OCI-LY7 (cell line): ENCODE measurements around the gene UPF3A. TPM values are rescaled to one million over a fixed set of nuclear protein-coding genes. Genes with fewer than 3 reads are reported as not detected.

ENCODE experiments used
- BruUV-seq: library from RNA; stranded (reverse); fragments of 400-500 nt; replicated peaks from 2 replicates; lab custom pipeline; 2021; lab: Mats Ljungman, UMichigan
- CTCF ChIA-PET: fragments of 300-600 bp; sonication (Branson Sonifier 250); formaldehyde crosslinking; loops from one replicate; lab custom pipeline; 2022; ENCODE audit warnings: antibody characterized with exemption; ENCODE audit not compliant: unreplicated experiment; lab: Charles Lee
- POLR2A ChIA-PET: fragments of 300-600 bp; sonication (Branson Sonifier 250); formaldehyde crosslinking; loops from one replicate; lab custom pipeline; 2022; ENCODE audit warnings: antibody characterized with exemption; lab: Charles Lee
- DNase-seq: peaks from one replicate; pipeline ENCODE4 v3.0.0-alpha.2; 2015; ENCODE audit warnings: low spot score
- H2AFZ ChIP-seq: fragments of 200-600 bp; sonication (generic), shearing (Covaris generic); 2 replicates; pipeline ENCODE4 v1.6.1; 2014; ENCODE audit warnings: mild to moderate bottlenecking, antibody characterized with exemption, low read length, moderate library complexity
- H3K27ac ChIP-seq: fragments of 200-600 bp; sonication (generic); 2 replicates; pipeline ENCODE4 v1.5.1; 2014; ENCODE audit warnings: mixed run types, low read depth, mild to moderate bottlenecking, moderate library complexity, low read length, inconsistent platforms; ENCODE audit not compliant: poor library complexity, severe bottlenecking
- H3K36me3 ChIP-seq: fragments of 200-600 bp; sonication (generic); 2 replicates; pipeline ENCODE4 v1.6.1; 2014; ENCODE audit warnings: mild to moderate bottlenecking, antibody characterized with exemption, low read length, moderate library complexity, mixed read lengths; ENCODE audit not compliant: insufficient read depth
- H3K4me1 ChIP-seq: fragments of 200-600 bp; sonication (generic); 2 replicates; pipeline ENCODE4 v1.5.1; 2014; ENCODE audit warnings: mild to moderate bottlenecking, low read length; ENCODE audit not compliant: insufficient read depth, poor library complexity, severe bottlenecking
- H3K4me2 ChIP-seq: fragments of 200-600 bp; sonication (generic); 2 replicates; pipeline ENCODE4 v1.6.1; 2014; ENCODE audit warnings: mild to moderate bottlenecking, low read length
- H3K4me3 ChIP-seq: fragments of 200-600 bp; sonication (generic); 2 replicates; pipeline ENCODE4 v1.5.1; 2014; ENCODE audit warnings: mild to moderate bottlenecking, low read depth, low read length; ENCODE audit not compliant: poor library complexity, severe bottlenecking
- H3K79me2 ChIP-seq: fragments of 200-600 bp; sonication (generic); 2 replicates; pipeline ENCODE4 v1.6.1; 2016; ENCODE audit warnings: low read depth, mild to moderate bottlenecking, low read length, moderate library complexity, mixed read lengths; ENCODE audit not compliant: insufficient read depth
- H3K9me2 ChIP-seq: fragments of 200-600 bp; sonication (generic); 2 replicates; pipeline ENCODE4 v1.6.1; 2016; ENCODE audit warnings: mild to moderate bottlenecking, low read length, mixed read lengths; ENCODE audit not compliant: insufficient read depth
- H3K9me3 ChIP-seq: fragments of 200-600 bp; sonication (generic); 2 replicates; pipeline ENCODE4 v1.6.1; 2014; ENCODE audit warnings: mild to moderate bottlenecking, mixed run types, low read length, mixed read lengths
- H4K20me1 ChIP-seq: fragments of 200-600 bp; sonication (generic); 2 replicates; pipeline ENCODE4 v1.6.1; 2014; ENCODE audit warnings: mild to moderate bottlenecking, antibody characterized with exemption, low read length, moderate library complexity, mixed read lengths; ENCODE audit not compliant: insufficient read depth
- EZH2phosphoT487 ChIP-seq: fragments of 200-600 bp; sonication (generic); IDR thresholded peaks from 2 replicates; pipeline ENCODE4 v1.6.1; 2018; ENCODE audit warnings: low read depth, borderline replicate concordance, mild to moderate bottlenecking, mixed run types, antibody characterized with exemption, low read length, moderate library complexity, mixed read lengths
- intact Hi-C: fragments of 100-400 bp; cut with micrococcal nuclease; formaldehyde crosslinking; loops from one replicate; pipeline ENCODE4 v1.10.0; 2022; ENCODE audit not compliant: unreplicated experiment
- total RNA-seq, 2 experiments: library from RNA; depleted of rRNA in 1 of 2; stranded (reverse); fragments of >200 nt in 1 of 2; shearing (Covaris generic) in 1 of 2; gene quantifications; 2 replicates each; pipeline ENCODE4 v1.2.3, GENCODE V29; 2014 to 2022
- TF ChIP-seq, protein P1 (sequence below): fragments of 200-600 bp; sonication (generic); conservative IDR thresholded peaks from 2 replicates; pipeline ENCODE4 v1.5.1; 2014; ENCODE audit warnings: mild to moderate bottlenecking, antibody characterized with exemption, low read length, moderate library complexity, mixed read lengths

UPF3A gene
- total RNA-seq, 2 experiments from 2014 or later = 27.8 to 55.4 TPM

DNA sequence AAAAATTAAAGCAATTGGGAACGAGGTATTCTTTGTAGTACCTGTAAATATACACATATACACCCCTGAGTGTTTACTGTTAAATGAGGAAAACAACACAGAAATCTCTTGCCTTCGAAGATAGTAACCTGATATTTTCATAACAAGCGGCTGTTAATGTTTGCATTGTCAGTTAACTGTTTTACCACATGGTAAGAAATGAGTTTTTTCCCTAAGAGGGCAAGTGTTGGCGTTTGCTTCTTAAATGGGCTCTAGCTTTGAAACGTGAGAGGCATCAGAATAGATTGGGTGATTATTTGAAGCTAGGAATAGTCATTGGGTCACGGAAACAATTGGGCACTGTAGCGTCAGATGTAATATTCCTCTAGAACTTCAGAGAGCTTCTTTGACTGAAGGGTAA is 22.0 kb upstream of the UPF3A start:
- H3K4me1 ChIP-seq = peaks cover 59% of the 10 kb centered on the region
- CTCF ChIA-PET = no interaction called here

DNA sequence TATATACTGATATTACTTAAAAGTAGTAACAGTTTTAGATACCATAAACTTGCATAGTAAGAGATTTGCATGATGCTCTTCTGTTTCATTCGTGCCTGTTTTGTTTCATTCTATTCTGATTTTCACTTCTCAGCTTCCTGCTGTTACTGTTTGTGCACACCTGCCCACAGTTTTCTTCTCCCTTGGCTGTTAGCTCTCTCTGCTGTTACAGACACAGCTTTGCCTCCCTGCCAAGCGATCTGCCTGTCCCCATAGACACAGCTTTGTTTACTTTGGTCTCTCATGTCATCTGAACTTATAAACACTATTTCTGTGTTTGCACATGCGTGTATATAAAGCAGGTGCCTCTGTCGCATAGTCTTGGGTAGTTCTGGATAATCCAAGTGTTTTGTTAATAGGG is 21.4 kb upstream of the UPF3A start:
- peak; percentile 61 for DNase-seq
- Histone ChIP-seq H3K4me1 (peaks cover 59% of the 10 kb centered on the region), H3K9me2 (no peaks in the 10 kb centered on the region), H2AFZ (no peak overlapping the region), H3K79me2 (0 out of 2 replicates have a peak, but pooled peaks cover 7% of the 10 kb centered on the region), H3K27ac (peak overlapping the region; percentile 89), H4K20me1 (no peaks in the 10 kb centered on the region), H3K36me3 (peaks cover 89% of the 10 kb centered on the region), H3K4me3 (peak overlapping the region; percentile 40), H3K9me3 (no peaks in the 10 kb centered on the region), H3K4me2 (peak overlapping the region; percentile 65)
- ChIA-PET CTCF (no interaction called here), POLR2A (interaction anchor here (0.7 to 2.0 kb wide), 2 partner anchors 19 to 24 kb away, joined by 3 to 6 read pairs; no protein-coding TSS in a partner anchor)
- TF ChIP-seq, protein P1, sequence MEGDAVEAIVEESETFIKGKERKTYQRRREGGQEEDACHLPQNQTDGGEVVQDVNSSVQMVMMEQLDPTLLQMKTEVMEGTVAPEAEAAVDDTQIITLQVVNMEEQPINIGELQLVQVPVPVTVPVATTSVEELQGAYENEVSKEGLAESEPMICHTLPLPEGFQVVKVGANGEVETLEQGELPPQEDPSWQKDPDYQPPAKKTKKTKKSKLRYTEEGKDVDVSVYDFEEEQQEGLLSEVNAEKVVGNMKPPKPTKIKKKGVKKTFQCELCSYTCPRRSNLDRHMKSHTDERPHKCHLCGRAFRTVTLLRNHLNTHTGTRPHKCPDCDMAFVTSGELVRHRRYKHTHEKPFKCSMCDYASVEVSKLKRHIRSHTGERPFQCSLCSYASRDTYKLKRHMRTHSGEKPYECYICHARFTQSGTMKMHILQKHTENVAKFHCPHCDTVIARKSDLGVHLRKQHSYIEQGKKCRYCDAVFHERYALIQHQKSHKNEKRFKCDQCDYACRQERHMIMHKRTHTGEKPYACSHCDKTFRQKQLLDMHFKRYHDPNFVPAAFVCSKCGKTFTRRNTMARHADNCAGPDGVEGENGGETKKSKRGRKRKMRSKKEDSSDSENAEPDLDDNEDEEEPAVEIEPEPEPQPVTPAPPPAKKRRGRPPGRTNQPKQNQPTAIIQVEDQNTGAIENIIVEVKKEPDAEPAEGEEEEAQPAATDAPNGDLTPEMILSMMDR = 0 out of 2 replicates have a peak, but pooled peaks have one; percentile 18
- TF ChIP-seq EZH2phosphoT487 = no peak
- no TSS peak for BruUV-seq
- intact Hi-C loops = loop anchor here (2.0 kb wide), 1 partner anchor 21 kb away; the partner anchor contains the start of gene UPF3A

More for the DNA sequence above, 22.0 kb upstream of the UPF3A start:
- H3K4me2 ChIP-seq = peak overlapping the region; percentile 65
- 0 out of 2 replicates have a peak, but pooled peaks cover 7% of the 10 kb centered on the region for H3K79me2 ChIP-seq
- TF ChIP-seq EZH2phosphoT487 = no peak
- TF ChIP-seq, protein P1 = no peak
- no peaks in the 10 kb centered on the region for H3K9me2 ChIP-seq
- H3K27ac ChIP-seq = peak overlapping the region; percentile 89
- intact Hi-C loops = no loop called here
- H3K36me3 ChIP-seq = peaks cover 89% of the 10 kb centered on the region
- no peak overlapping the region for H2AFZ ChIP-seq
- peak overlapping the region; percentile 40 for H3K4me3 ChIP-seq
- no TSS peak for BruUV-seq
- no peak for DNase-seq
- H4K20me1 ChIP-seq = no peaks in the 10 kb centered on the region
- POLR2A ChIA-PET = interaction anchor here (0.7 to 2.0 kb wide), 2 partner anchors 20 to 23 kb away, joined by 3 to 6 read pairs; no protein-coding TSS in a partner anchor
- no peaks in the 10 kb centered on the region for H3K9me3 ChIP-seq

DNA sequence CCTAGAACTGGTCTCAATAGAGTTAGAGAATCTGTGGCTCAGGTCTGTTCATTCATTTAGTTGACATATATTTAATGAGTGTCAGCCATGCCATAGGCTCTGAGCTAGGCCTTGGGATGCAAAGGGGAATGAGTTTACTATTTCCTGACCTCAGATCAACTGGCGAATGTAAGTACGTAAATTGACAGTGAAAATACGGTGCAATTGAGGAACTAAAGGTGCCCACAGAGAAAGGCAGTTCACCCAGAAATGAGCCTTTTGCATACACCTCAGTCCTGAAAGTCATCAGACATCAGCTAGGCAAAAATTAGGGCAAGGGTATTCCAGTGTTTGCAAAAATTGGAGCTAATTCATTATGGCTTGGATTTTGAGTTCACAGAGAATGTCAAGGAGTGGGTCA is 20.6 kb upstream of the UPF3A start:
- intact Hi-C loops = loop anchor here (2.0 kb wide), 1 partner anchor 20 kb away; the partner anchor contains the start of gene UPF3A
- Histone ChIP-seq H3K4me1 (peaks cover 59% of the 10 kb centered on the region), H3K9me3 (no peaks in the 10 kb centered on the region), H3K27ac (peak overlapping the region; percentile 89), H4K20me1 (no peaks in the 10 kb centered on the region), H3K79me2 (0 out of 2 replicates have a peak, but pooled peaks cover 7% of the 10 kb centered on the region), H3K4me3 (no peak overlapping the region), H3K36me3 (peaks cover 89% of the 10 kb centered on the region), H2AFZ (no peak overlapping the region), H3K4me2 (peak overlapping the region; percentile 65), H3K9me2 (no peaks in the 10 kb centered on the region)
- no TSS peak for BruUV-seq
- TF ChIP-seq EZH2phosphoT487 = no peak
- TF ChIP-seq, protein P1 = no peak
- ChIA-PET CTCF (no interaction called here), POLR2A (interaction anchor here (1.3 to 2.0 kb wide), 2 partner anchors 18 to 74 kb away, joined by 3 to 6 read pairs; no protein-coding TSS in a partner anchor)
- DNase-seq = peak; percentile 36
